K562 (cell line): ENCODE measurements around the gene FCRLA. TPM values are rescaled to one million over a fixed set of nuclear protein-coding genes. Genes with fewer than 3 reads are reported as not detected.
"Not testable (repeated sequence)": the region's sequence is repeated elsewhere in the genome, so short reads cannot be mapped to it uniquely, and the experiment has no call there.

ENCODE experiments used
- ATAC-seq: fragments of 200-7000 bp; cut with Tn5 transposase; 3 replicates; pipeline ENCODE4 v1.9.1; 2020; ENCODE audit warnings: moderate library complexity
- BruUV-seq: library from RNA; stranded (reverse); fragments of 400-500 nt; replicated peaks from 2 replicates; lab custom pipeline; 2021; lab: Mats Ljungman, UMichigan
- CTCF ChIA-PET: fragments of 300-600 bp; formaldehyde crosslinking; extraction: SDS; loops from one replicate; lab custom pipeline; 2021; ENCODE audit warnings: low intra/inter-chr PET ratio; lab: Yijun Ruan, JAX
- POLR2A ChIA-PET: fragments of 300-600, 350-650 bp; sonication (Branson Sonifier 250); formaldehyde crosslinking; extraction: SDS; loops from one replicate; lab custom pipeline; 2021; ENCODE audit warnings: antibody characterized with exemption, inconsistent platforms; lab: Yijun Ruan, JAX
- DNase-seq, 4 experiments: peaks; one replicate each; pipeline versions ENCODE4 v3.0.0 to v3.0.0-alpha.2; 2011 to 2018; ENCODE audit warnings: low spot score in 3 of 4, mixed read lengths in 3 of 4; ENCODE audit errors: extremely low read depth in 1 of 4
- FAIRE-seq: peaks from 2 replicates; lab custom pipeline; 2011; peaks lifted over from hg19 to GRCh38; lab: Jason Lieb, UNC
- H2AFZ ChIP-seq: 2 replicates; pipeline ENCODE4 v1.6.0; 2011; ENCODE audit warnings: low read depth, low read length, control low read depth, inconsistent platforms
- H3K27ac ChIP-seq: fragments of 200-600 bp; 3 replicates; pipeline ENCODE4 v1.8.0; 2011; ENCODE audit warnings: low read depth, mild to moderate bottlenecking, control low read depth, inconsistent platforms, low read length, moderate library complexity, mixed read lengths; ENCODE audit errors: extremely low read depth
- H3K27me3 ChIP-seq, 2 experiments: fragments of 300-600 bp in 1 of 2; 2 replicates in 1 of 2; 3 replicates in 1 of 2; pipeline versions ENCODE4 v1.6.0 to v1.8.0; 2011; ENCODE audit warnings: inconsistent platforms in 2 of 2, low read length in 2 of 2, mild to moderate bottlenecking in 1 of 2, mixed read lengths in 1 of 2, moderate library complexity in 1 of 2; ENCODE audit not compliant: control insufficient read depth in 2 of 2, insufficient read depth in 2 of 2
- H3K36me3 ChIP-seq: fragments of 300-600 bp; 3 replicates; pipeline ENCODE4 v1.8.0; 2011; ENCODE audit warnings: mild to moderate bottlenecking, low read length, inconsistent platforms; ENCODE audit not compliant: control insufficient read depth, insufficient read depth
- H3K4me1 ChIP-seq, 2 experiments: fragments of 200-600 bp in 1 of 2; replicated peaks in 1 of 2; 2 replicates in 1 of 2; 3 replicates in 1 of 2; pipeline versions ENCODE4 v1.5.1 to v1.8.0; 2011; ENCODE audit warnings: inconsistent platforms in 2 of 2, low read length in 2 of 2, mild to moderate bottlenecking in 1 of 2, mixed read lengths in 1 of 2, moderate library complexity in 1 of 2; ENCODE audit not compliant: control insufficient read depth in 2 of 2, insufficient read depth in 2 of 2
- H3K4me2 ChIP-seq: 2 replicates; pipeline ENCODE4 v1.6.1; 2011; ENCODE audit warnings: low read length, control low read depth, inconsistent platforms, mixed read lengths; ENCODE audit not compliant: insufficient read depth
- H3K4me3 ChIP-seq: fragments of 200-600 bp; sonication (generic), shearing (Covaris generic); 2 replicates; pipeline ENCODE4 v1.5.1; 2016; ENCODE audit warnings: control low read depth, inconsistent platforms
- H3K79me2 ChIP-seq: fragments of 200-600 bp; 3 replicates; pipeline ENCODE4 v1.8.0; 2011; ENCODE audit warnings: low read length, inconsistent platforms; ENCODE audit not compliant: control insufficient read depth, insufficient read depth
- H3K9ac ChIP-seq, 2 experiments: 2 replicates each; pipeline versions ENCODE4 v1.6.0 to v1.6.1; 2011; ENCODE audit warnings: low read depth in 2 of 2, low read length in 2 of 2, control low read depth in 1 of 2, inconsistent platforms in 1 of 2, mild to moderate bottlenecking in 1 of 2, mixed read lengths in 1 of 2; ENCODE audit not compliant: insufficient read depth in 1 of 2
- H3K9me1 ChIP-seq: one replicate; pipeline ENCODE4 v1.6.0; 2011; ENCODE audit warnings: inconsistent platforms, mild to moderate bottlenecking, low read length, moderate library complexity; ENCODE audit not compliant: control insufficient read depth, insufficient read depth
- H3K9me3 ChIP-seq: replicated peaks from 2 replicates; pipeline ENCODE4 v1.5.1; 2011; ENCODE audit warnings: low read depth, low read length, inconsistent platforms; ENCODE audit not compliant: control insufficient read depth, insufficient read depth
- H4K20me1 ChIP-seq: replicated peaks from 2 replicates; pipeline ENCODE4 v1.6.1; 2011; ENCODE audit warnings: low read length, inconsistent platforms, mixed read lengths; ENCODE audit not compliant: control insufficient read depth, insufficient read depth
- NFRKB ChIP-seq: fragments of 450-650 bp; IDR thresholded peaks from 2 replicates; pipeline ENCODE4 v1.6.1; 2016; ENCODE audit warnings: low read depth
- YY1 ChIP-seq, 3 experiments: IDR thresholded peaks; 2 replicates each; pipeline ENCODE4 v1.6.1; 2011; ENCODE audit warnings: low read length in 2 of 3, mild to moderate bottlenecking in 2 of 3, moderate library complexity in 2 of 3, borderline replicate concordance in 1 of 3, control low read depth in 1 of 3, low read depth in 1 of 3; ENCODE audit not compliant: insufficient read depth in 3 of 3, insufficient replicate concordance in 2 of 3, control insufficient read depth in 1 of 3, insufficient read length in 1 of 3; ENCODE audit errors: extremely low read depth in 1 of 3
- WGBS: fragments of 100-300 bp; shearing (Covaris generic); methylation state at CpG from one replicate; pipeline ENCODE4 v1.1.6; 2016; ENCODE audit warnings: low coverage, mixed read lengths; ENCODE audit not compliant: insufficient coverage; ENCODE audit errors: missing lambda C conversion rate; 5-methylcytosine and 5-hydroxymethylcytosine counted together
- in situ Hi-C: fragments of 300-500 bp; cut with MboI; formaldehyde crosslinking; loops from 4 replicates; pipeline ENCODE4 v1.15.0; 2018; ENCODE audit warnings: inconsistent platforms, mixed read lengths
- intact Hi-C: fragments of 100-400 bp; cut with micrococcal nuclease; formaldehyde crosslinking; loops from 2 replicates; pipeline ENCODE4 v1.14.2; 2022
- polyA plus RNA-seq, 8 experiments: library from polyadenylated mRNA; depleted of rRNA in 4 of 8; stranded (reverse) in 5 of 8; unstranded in 3 of 8; fragments of >200 nt; fragmentation: Nextera tagmentation in 2 of 8; fragmentation: Illumina TruSeq in 1 of 8; extraction: Ambion mirVana in 2 of 8; extraction: Trizol in 1 of 8; gene quantifications; 2 replicates each; pipeline versions ENCODE4 v1.2.1 to v1.2.3, GENCODE V29; 2011 to 2014; ENCODE audit warnings: inconsistent platforms in 1 of 8, missing spikeins in 1 of 8
- total RNA-seq, 7 experiments: library from RNA; depleted of rRNA in 6 of 7; stranded (reverse); fragments of >200 nt in 6 of 7; fragmentation: Illumina TruSeq in 2 of 7; extraction: Trizol in 2 of 7; gene quantifications; 2 replicates each; pipeline versions ENCODE4 v1.2.1 to v1.2.3, GENCODE V29; 2011 to 2021; ENCODE audit warnings: low replicate concordance in 1 of 7
- TF ChIP-seq, protein P1 (sequence below): fragments of 450-650 bp; IDR thresholded peaks from 2 replicates; pipeline ENCODE4 v1.6.1; 2017; ENCODE audit warnings: antibody characterized with exemption, mild to moderate bottlenecking

Gene FCRLA
- total and polyA plus RNA-seq, 9 of the 15 experiments (the other 6 are each of a cell fraction or from before 2014, with no cell fraction given): 0.09 to 0.84 (median 0.44) TPM

- H3K4me3 ChIP-seq, FAIRE-seq, BruUV-seq, in situ Hi-C loops, intact Hi-C loops, H3K36me3 ChIP-seq, CTCF ChIA-PET, H3K9ac ChIP-seq, H4K20me1 ChIP-seq, H3K27ac ChIP-seq, H3K4me1 ChIP-seq, H3K27me3 ChIP-seq, H3K9me3 ChIP-seq, H3K79me2 ChIP-seq, H3K9me1 ChIP-seq: not testable (repeated sequence)
- DNase-seq: peak in 1 of 4 experiments; percentile 16
- H3K4me2 ChIP-seq: peak overlapping the region; percentile 43
- 44% methylated on average over 10 of the region's 14 CpGs for WGBS
- TF ChIP-seq NFRKB (0 out of 2 replicates have a peak, but pooled peaks have one; percentile 27), YY1 (IDR thresholded peaks at IDR 0.05; ENCODE audit: borderline replicate concordance in 1 of 3, control insufficient read depth in 1 of 3, extremely low read depth in 1 of 3, insufficient read depth in 3 of 3, insufficient read length in 1 of 3, insufficient replicate concordance in 2 of 3, low read depth in 1 of 3, low read length in 2 of 3) (peak in 2 of 3 experiments; percentile 36 to 65)
- TF ChIP-seq, protein P1, sequence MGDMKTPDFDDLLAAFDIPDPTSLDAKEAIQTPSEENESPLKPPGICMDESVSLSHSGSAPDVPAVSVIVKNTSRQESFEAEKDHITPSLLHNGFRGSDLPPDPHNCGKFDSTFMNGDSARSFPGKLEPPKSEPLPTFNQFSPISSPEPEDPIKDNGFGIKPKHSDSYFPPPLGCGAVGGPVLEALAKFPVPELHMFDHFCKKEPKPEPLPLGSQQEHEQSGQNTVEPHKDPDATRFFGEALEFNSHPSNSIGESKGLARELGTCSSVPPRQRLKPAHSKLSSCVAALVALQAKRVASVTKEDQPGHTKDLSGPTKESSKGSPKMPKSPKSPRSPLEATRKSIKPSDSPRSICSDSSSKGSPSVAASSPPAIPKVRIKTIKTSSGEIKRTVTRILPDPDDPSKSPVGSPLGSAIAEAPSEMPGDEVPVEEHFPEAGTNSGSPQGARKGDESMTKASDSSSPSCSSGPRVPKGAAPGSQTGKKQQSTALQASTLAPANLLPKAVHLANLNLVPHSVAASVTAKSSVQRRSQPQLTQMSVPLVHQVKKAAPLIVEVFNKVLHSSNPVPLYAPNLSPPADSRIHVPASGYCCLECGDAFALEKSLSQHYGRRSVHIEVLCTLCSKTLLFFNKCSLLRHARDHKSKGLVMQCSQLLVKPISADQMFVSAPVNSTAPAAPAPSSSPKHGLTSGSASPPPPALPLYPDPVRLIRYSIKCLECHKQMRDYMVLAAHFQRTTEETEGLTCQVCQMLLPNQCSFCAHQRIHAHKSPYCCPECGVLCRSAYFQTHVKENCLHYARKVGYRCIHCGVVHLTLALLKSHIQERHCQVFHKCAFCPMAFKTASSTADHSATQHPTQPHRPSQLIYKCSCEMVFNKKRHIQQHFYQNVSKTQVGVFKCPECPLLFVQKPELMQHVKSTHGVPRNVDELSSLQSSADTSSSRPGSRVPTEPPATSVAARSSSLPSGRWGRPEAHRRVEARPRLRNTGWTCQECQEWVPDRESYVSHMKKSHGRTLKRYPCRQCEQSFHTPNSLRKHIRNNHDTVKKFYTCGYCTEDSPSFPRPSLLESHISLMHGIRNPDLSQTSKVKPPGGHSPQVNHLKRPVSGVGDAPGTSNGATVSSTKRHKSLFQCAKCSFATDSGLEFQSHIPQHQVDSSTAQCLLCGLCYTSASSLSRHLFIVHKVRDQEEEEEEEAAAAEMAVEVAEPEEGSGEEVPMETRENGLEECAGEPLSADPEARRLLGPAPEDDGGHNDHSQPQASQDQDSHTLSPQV: peak; percentile 25; the same call in 1 of the 2 replicates
- H2AFZ ChIP-seq: peak overlapping the region; percentile 88
- POLR2A ChIA-PET: interaction anchor here (1.5 to 2.1 kb wide), 2 partner anchors 14 to 16 kb away, joined by 5 read pairs; partner anchors contain the start of gene FCRLA
- peak; percentile 71 for ATAC-seq
Observed at GRCh38 chr1:161693020-161693712, 13.9 kb upstream of the FCRLA start.
